ELF-1 (cell line): Measurements from ENCODE around the gene CROCC2.

Experiments used
- DNase-seq: peaks from one replicate; pipeline ENCODE4 v3.0.0-alpha.2; 2016; ENCODE audit warnings: low read depth, low spot score

Gene CROCC2

GRCh38 chr2:241014764-241015163, 108.6 kb downstream of the CROCC2 start:
- DNase-seq: peak; percentile 1

GRCh38 chr2:241015439-241015838, 109.3 kb downstream of the CROCC2 start:
- DNase-seq: peak; percentile 1

GRCh38 chr2:241017228-241017940, 111.2 kb downstream of the CROCC2 start:
- peak; percentile 0 for DNase-seq

GRCh38 chr2:241018051-241018891, 112.1 kb downstream of the CROCC2 start:
- peak; percentile 1 for DNase-seq

GRCh38 chr2:241019441-241020139, 113.5 kb downstream of the CROCC2 start:
- no peak for DNase-seq

GRCh38 chr2:241020201-241020600, 114.1 kb downstream of the CROCC2 start:
- DNase-seq: no peak

- no peak for DNase-seq
Observed at GRCh38 chr2:241020629-241021190, 114.6 kb downstream of the CROCC2 start.

- DNase-seq: no peak
Observed at GRCh38 chr2:241025639-241026038, 119.5 kb downstream of the CROCC2 start.

GRCh38 chr2:241029599-241030332, 123.6 kb downstream of the CROCC2 start:
- DNase-seq: no peak

GRCh38 chr2:241030333-241030680, 124.2 kb downstream of the CROCC2 start:
- DNase-seq: no peak

GRCh38 chr2:241030883-241031282, 124.7 kb downstream of the CROCC2 start:
- no peak for DNase-seq

- no peak for DNase-seq
Observed at GRCh38 chr2:241031436-241032165, 125.5 kb downstream of the CROCC2 start.

- DNase-seq: no peak
Observed at GRCh38 chr2:241033336-241033987, 127.3 kb downstream of the CROCC2 start.

- DNase-seq: no peak
Observed at GRCh38 chr2:241033994-241034393, 127.9 kb downstream of the CROCC2 start.

GRCh38 chr2:241034490-241035141, 128.5 kb downstream of the CROCC2 start:
- no peak for DNase-seq

- no peak for DNase-seq
Observed at GRCh38 chr2:241035142-241035817, 129.1 kb downstream of the CROCC2 start.

- DNase-seq: no peak
Observed at GRCh38 chr2:241035818-241036396, 129.8 kb downstream of the CROCC2 start.

GRCh38 chr2:241036397-241036963, 130.3 kb downstream of the CROCC2 start:
- DNase-seq: peak; percentile 32
